Neutrophil (primary cell): ENCODE results near the gene MRPS33.

Experiments
- H3K27ac ChIP-seq: fragments of 200-600 bp; sonication (generic); 2 replicates; pipeline ENCODE4 v1.5.1; 2016; ENCODE audit warnings: mild to moderate bottlenecking, moderate library complexity
- H3K27me3 ChIP-seq: fragments of 200-600 bp; sonication (generic); 2 replicates; pipeline ENCODE4 v1.6.0; 2016; ENCODE audit warnings: mild to moderate bottlenecking
- H3K36me3 ChIP-seq: fragments of 200-600 bp; sonication (generic); 2 replicates; pipeline ENCODE4 v1.5.1; 2017
- H3K4me1 ChIP-seq, 2 experiments: fragments of 200-600 bp in 1 of 2; sonication (generic) in 1 of 2; 1 replicate in 1 of 2; 2 replicates in 1 of 2; pipeline versions ENCODE4 v1.5.1 to v1.6.1; 2013 to 2016; ENCODE audit warnings: low read depth in 1 of 2, low read length in 1 of 2, mild to moderate bottlenecking in 1 of 2, moderate library complexity in 1 of 2; ENCODE audit not compliant: control insufficient read depth in 1 of 2, insufficient read depth in 1 of 2
- H3K4me3 ChIP-seq, 2 experiments: fragments of 200-600 bp in 1 of 2; sonication (generic) in 1 of 2; 1 replicate in 1 of 2; 2 replicates in 1 of 2; pipeline ENCODE4 v1.5.1; 2013 to 2016; ENCODE audit warnings: low read depth in 1 of 2, low read length in 1 of 2, mild to moderate bottlenecking in 1 of 2, moderate library complexity in 1 of 2
- H3K9me3 ChIP-seq: fragments of 200-600 bp; sonication (generic); 2 replicates; pipeline ENCODE4 v1.5.1; 2016
- TF ChIP-seq, protein P1 (sequence below): fragments of 200-600 bp; sonication (generic); IDR thresholded peaks from 2 replicates; pipeline ENCODE4 v1.5.1; 2016; ENCODE audit warnings: antibody characterized with exemption

Gene MRPS33

DNA sequence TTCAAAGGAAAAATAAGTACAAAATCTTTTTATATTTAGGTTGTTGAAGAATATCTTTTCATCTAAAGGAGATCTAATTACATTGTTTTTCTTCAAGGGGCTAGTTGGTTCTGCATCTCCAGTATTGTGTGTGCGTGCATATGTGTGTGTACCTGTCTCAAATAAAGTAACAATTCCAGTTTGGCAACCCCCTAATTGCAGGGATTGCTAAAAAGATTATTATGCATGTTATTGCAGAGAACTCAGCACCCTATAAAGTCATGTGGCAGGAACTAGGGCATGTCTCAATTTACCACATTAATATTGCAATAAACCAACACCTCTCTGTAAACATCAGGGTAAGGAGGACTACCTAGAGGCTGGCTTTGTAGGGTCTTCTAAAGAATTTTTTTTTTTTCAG, 37.0 kb downstream of the MRPS33 start:
- Histone ChIP-seq H3K27me3 (no peaks in the 10 kb centered on the region), H3K4me1 (peaks cover 80 to 84% of the 10 kb centered on the region in 2 experiments), H3K36me3 (no peaks in the 10 kb centered on the region), H3K9me3 (no peaks in the 10 kb centered on the region), H3K27ac (peak overlapping the region; percentile 76), H3K4me3 (peak overlapping the region in 1 of 2 experiments; percentile 25)
- TF ChIP-seq, protein P1, sequence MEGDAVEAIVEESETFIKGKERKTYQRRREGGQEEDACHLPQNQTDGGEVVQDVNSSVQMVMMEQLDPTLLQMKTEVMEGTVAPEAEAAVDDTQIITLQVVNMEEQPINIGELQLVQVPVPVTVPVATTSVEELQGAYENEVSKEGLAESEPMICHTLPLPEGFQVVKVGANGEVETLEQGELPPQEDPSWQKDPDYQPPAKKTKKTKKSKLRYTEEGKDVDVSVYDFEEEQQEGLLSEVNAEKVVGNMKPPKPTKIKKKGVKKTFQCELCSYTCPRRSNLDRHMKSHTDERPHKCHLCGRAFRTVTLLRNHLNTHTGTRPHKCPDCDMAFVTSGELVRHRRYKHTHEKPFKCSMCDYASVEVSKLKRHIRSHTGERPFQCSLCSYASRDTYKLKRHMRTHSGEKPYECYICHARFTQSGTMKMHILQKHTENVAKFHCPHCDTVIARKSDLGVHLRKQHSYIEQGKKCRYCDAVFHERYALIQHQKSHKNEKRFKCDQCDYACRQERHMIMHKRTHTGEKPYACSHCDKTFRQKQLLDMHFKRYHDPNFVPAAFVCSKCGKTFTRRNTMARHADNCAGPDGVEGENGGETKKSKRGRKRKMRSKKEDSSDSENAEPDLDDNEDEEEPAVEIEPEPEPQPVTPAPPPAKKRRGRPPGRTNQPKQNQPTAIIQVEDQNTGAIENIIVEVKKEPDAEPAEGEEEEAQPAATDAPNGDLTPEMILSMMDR = no peak

DNA sequence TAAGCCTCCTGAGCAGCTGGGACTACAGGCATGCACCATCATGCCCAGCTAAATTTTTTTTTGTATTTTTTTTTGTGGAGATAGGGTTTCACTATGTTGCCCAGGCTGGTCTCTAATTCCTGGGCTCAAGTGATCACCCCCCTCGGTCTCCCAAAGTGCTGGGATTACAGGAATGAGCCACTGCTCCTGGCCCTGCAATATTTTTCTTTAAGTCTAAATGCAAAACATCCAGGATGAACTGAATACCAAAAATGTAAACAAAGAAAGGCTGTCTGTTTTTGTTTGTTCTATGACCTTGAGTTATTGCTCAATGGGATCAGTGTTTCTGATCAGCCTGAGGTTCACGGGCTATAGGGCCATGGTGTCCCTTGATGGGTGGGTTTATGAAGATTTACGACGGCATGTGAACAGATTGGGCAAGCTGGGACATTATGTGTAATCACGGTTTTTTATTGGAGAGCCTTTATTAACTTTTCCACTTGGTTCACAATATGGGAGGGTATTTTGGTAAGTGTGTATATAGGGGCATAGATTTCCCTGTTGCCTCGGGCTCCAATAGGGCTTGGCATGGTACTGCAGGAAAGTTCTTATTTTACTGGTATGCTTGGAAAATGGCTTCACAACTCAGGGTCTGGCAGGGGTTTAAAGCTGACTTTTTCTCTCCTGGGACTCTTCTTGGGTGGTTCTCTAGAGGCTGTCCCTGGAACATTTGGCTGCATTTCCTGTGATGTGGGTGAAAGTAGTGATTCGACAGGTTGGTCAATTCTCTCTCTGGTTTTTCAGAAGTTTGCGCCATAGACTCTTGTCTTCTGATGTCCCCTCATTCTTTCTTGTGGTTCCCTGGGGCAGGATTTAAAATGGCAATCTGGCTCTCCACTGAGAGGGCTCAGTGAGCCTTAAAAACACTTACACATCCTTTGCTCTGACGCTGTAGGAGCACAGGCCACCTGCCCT, 41.6 kb downstream of the MRPS33 start:
- peak overlapping the region; percentile 12 for H3K27ac ChIP-seq
- no peaks in the 10 kb centered on the region for H3K9me3 ChIP-seq
- H3K4me3 ChIP-seq = no peak overlapping the region
- TF ChIP-seq, protein P1 = no peak
- no peaks in the 10 kb centered on the region for H3K36me3 ChIP-seq
- H3K27me3 ChIP-seq = no peaks in the 10 kb centered on the region
- peaks cover 35 to 38% of the 10 kb centered on the region in 2 experiments for H3K4me1 ChIP-seq

DNA sequence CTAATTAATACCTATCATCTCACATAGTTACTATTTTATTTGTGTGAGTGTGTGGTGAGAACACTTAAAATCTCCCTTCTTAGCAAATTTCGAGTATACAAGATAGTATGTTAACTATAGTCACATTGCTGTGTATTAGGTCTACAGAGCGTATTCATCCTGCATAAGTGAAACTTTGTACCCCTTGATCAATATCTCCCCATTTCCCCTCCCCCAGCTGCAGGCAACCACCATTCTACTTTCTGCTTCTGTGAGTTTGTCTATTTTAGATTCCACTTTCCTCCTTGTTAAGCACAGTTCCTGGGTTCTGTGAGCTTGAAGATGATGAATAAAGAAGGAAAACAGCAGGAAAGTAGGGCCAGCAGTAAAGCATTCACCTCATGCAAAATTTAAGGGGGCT, 42.4 kb downstream of the MRPS33 start:
- H3K4me3 ChIP-seq = no peak overlapping the region
- H3K9me3 ChIP-seq = no peaks in the 10 kb centered on the region
- TF ChIP-seq, protein P1 = no peak
- H3K36me3 ChIP-seq = no peaks in the 10 kb centered on the region
- H3K4me1 ChIP-seq = peaks cover 26 to 31% of the 10 kb centered on the region in 2 experiments
- no peaks in the 10 kb centered on the region for H3K27me3 ChIP-seq
- no peak overlapping the region for H3K27ac ChIP-seq

DNA sequence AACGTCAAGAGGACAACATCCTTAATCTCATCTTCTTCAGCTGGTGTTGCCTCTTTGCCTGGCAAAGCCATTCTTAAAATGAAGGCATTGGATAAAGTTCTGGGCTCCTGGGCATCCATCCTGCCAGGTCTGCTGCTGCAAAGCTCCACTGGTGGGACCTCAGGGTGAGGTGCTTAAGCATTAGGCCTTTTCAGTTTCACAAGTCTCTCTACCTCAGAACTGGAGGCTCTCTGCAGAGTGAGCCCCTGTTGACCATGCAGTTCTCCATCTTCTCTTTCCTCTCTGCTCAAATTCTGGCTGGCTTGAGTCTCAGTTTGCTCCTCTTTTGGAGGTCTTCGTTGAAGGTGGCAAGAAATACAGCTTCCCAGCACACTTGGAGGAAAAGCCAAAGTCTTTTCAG, 47.3 kb downstream of the MRPS33 start:
- H3K36me3 ChIP-seq = no peaks in the 10 kb centered on the region
- no peak overlapping the region for H3K4me3 ChIP-seq
- H3K4me1 ChIP-seq = peaks cover 6 to 8% of the 10 kb centered on the region in 2 experiments
- TF ChIP-seq, protein P1 = no peak
- H3K9me3 ChIP-seq = no peaks in the 10 kb centered on the region
- no peaks in the 10 kb centered on the region for H3K27me3 ChIP-seq
- H3K27ac ChIP-seq = no peak overlapping the region

DNA sequence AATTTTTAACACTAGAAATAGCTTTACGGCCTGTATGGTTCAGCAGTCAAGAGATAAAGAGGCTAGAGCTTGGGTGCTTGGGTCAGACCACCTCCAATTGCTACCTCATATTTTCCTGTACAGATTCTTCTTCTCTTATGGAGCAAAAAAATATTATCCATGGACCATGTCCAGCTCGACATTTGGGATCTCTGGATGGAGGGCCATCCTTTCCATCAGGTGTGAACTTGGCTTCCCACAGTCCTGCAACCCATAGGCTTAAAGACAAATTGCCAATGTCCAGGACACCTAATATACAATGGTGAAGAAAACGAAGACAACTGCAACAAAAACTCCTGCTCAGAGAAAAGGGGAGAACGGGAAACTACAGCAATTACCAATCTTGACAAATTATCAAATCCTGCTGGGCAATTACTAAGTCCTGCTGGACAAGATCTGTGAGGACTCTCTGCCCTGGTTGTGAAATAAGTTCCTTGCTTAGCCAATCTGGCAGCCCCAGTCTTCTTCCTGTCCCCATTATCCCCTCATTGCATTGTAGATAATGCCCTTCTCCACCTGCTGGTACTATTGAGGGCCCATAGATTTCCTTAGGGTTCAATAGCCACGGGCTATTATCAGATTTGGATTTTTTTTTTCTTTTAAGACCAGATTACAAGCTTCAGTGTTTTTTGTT, 48.1 kb downstream of the MRPS33 start:
- Histone ChIP-seq H3K36me3 (no peaks in the 10 kb centered on the region), H3K9me3 (no peaks in the 10 kb centered on the region), H3K4me3 (no peak overlapping the region), H3K27me3 (no peaks in the 10 kb centered on the region), H3K4me1 (peaks cover 6 to 8% of the 10 kb centered on the region in 2 experiments), H3K27ac (no peak overlapping the region)
- TF ChIP-seq, protein P1 = no peak
